ENCODE results near the gene DLG2. TPM values are rescaled to one million over a fixed set of nuclear protein-coding genes. Genes with fewer than 3 reads are reported as not detected.

The DLG2 gene
- total RNA-seq, 1 experiment from 2014 or later, result 17.5 TPM

- no peaks in the 10 kb centered on the region for H3K4me1 Mint-ChIP-seq
- H3K9me3 Mint-ChIP-seq, result no peaks in the 10 kb centered on the region
- ChIA-PET POLR2A (no interaction called here), CTCF (no interaction called here)
- H3K4me3 Mint-ChIP-seq, result no peak overlapping the region
- no peaks in the 10 kb centered on the region for H3K36me3 Mint-ChIP-seq
- no peak for ATAC-seq
- no peak for DNase-seq (ENCODE audit: low spot score)
- H3K27me3 Mint-ChIP-seq (ENCODE audit: low read depth), result no peaks in the 10 kb centered on the region
- no peak for TF ChIP-seq ZNF423 (CRISPR knock-in tag; IDR thresholded peaks at IDR 0.05)
- no peak for TF ChIP-seq ATF1 (CRISPR knock-in tag; IDR thresholded peaks at IDR 0.05)
- TF ChIP-seq GTF2I (CRISPR knock-in tag; conservative IDR thresholded peaks at IDR 0.05), result no peak
- no peak for TF ChIP-seq SMAD4 (CRISPR knock-in tag; IDR thresholded peaks at IDR 0.05)
- TF ChIP-seq, protein P1, sequence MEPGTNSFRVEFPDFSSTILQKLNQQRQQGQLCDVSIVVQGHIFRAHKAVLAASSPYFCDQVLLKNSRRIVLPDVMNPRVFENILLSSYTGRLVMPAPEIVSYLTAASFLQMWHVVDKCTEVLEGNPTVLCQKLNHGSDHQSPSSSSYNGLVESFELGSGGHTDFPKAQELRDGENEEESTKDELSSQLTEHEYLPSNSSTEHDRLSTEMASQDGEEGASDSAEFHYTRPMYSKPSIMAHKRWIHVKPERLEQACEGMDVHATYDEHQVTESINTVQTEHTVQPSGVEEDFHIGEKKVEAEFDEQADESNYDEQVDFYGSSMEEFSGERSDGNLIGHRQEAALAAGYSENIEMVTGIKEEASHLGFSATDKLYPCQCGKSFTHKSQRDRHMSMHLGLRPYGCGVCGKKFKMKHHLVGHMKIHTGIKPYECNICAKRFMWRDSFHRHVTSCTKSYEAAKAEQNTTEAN (CRISPR knock-in tag; IDR thresholded peaks at IDR 0.05), result no peak
- TF ChIP-seq TP53 (CRISPR knock-in tag; IDR thresholded peaks at IDR 0.05), result no peak
- TF ChIP-seq NR1H2 (CRISPR knock-in tag; IDR thresholded peaks at IDR 0.05), result no peak
- H3K27ac Mint-ChIP-seq, result no peak overlapping the region
These were observed 1408.8 kb downstream of the DLG2 start for GRCh38 chr11:84218318-84218717.

GRCh38 chr11:84215672-84216071 lies 1411.5 kb downstream of the DLG2 start:
- ChIA-PET CTCF (no interaction called here), POLR2A (no interaction called here)
- Mint-ChIP-seq H3K4me1 (no peaks in the 10 kb centered on the region), H3K27me3 (ENCODE audit: low read depth) (no peaks in the 10 kb centered on the region), H3K9me3 (no peaks in the 10 kb centered on the region), H3K27ac (no peak overlapping the region), H3K4me3 (no peak overlapping the region), H3K36me3 (no peaks in the 10 kb centered on the region)
- TF ChIP-seq ATF6 (CRISPR knock-in tag; IDR thresholded peaks at IDR 0.05), result no peak
- TF ChIP-seq NFE2L1 (CRISPR knock-in tag; IDR thresholded peaks at IDR 0.05), result no peak
- no peak for TF ChIP-seq GABPB1 (CRISPR knock-in tag; IDR thresholded peaks at IDR 0.05)
- TF ChIP-seq, protein P2, sequence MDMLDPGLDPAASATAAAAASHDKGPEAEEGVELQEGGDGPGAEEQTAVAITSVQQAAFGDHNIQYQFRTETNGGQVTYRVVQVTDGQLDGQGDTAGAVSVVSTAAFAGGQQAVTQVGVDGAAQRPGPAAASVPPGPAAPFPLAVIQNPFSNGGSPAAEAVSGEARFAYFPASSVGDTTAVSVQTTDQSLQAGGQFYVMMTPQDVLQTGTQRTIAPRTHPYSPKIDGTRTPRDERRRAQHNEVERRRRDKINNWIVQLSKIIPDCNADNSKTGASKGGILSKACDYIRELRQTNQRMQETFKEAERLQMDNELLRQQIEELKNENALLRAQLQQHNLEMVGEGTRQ (CRISPR knock-in tag; IDR thresholded peaks at IDR 0.05), result no peak
- no peak for TF ChIP-seq NFATC4 (CRISPR knock-in tag; IDR thresholded peaks at IDR 0.05)
- no peak for TF ChIP-seq ZNF317 (CRISPR knock-in tag; IDR thresholded peaks at IDR 0.05; ENCODE audit: borderline replicate concordance, low read depth)
- no peak for TF ChIP-seq NR3C1 (CRISPR knock-in tag; conservative IDR thresholded peaks at IDR 0.05; ENCODE audit: low read depth)
- TF ChIP-seq, protein P3, sequence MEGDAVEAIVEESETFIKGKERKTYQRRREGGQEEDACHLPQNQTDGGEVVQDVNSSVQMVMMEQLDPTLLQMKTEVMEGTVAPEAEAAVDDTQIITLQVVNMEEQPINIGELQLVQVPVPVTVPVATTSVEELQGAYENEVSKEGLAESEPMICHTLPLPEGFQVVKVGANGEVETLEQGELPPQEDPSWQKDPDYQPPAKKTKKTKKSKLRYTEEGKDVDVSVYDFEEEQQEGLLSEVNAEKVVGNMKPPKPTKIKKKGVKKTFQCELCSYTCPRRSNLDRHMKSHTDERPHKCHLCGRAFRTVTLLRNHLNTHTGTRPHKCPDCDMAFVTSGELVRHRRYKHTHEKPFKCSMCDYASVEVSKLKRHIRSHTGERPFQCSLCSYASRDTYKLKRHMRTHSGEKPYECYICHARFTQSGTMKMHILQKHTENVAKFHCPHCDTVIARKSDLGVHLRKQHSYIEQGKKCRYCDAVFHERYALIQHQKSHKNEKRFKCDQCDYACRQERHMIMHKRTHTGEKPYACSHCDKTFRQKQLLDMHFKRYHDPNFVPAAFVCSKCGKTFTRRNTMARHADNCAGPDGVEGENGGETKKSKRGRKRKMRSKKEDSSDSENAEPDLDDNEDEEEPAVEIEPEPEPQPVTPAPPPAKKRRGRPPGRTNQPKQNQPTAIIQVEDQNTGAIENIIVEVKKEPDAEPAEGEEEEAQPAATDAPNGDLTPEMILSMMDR (IDR thresholded peaks at IDR 0.05), result no peak
- no peak for ATAC-seq
- DNase-seq (ENCODE audit: low spot score), result no peak

DNA sequence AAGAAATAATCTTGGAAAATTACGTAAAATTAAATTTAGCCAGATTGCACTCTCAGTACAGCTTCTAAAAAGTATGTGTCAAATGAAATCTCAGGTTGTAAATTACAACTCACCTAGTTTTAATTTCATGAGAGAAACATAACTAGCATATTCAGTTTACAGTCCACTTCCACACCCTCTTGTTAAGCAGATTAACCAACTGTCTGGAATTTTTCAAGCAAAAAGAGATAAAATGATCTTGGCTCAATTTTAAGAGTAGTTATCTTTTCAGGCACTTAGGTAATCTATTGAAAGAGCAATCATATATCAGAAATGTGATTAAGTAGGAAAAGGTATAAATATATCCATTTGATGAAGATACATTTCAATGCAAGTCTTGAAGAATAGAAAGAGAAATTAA lies 1412.6 kb downstream of the DLG2 start:
- Mint-ChIP-seq H3K27me3 (ENCODE audit: low read depth) (no peaks in the 10 kb centered on the region), H3K27ac (no peak overlapping the region), H3K36me3 (no peaks in the 10 kb centered on the region), H3K4me1 (no peaks in the 10 kb centered on the region), H3K4me3 (no peak overlapping the region), H3K9me3 (no peaks in the 10 kb centered on the region)
- ChIA-PET CTCF (interaction anchor here (1.2 kb wide), 1 partner anchor 47 kb away, joined by 3 read pairs; no protein-coding TSS in a partner anchor), POLR2A (no interaction called here)
- DNase-seq (ENCODE audit: low spot score), result no peak
- ATAC-seq, result no peak
- no peak for TF ChIP-seq GABPB1 (CRISPR knock-in tag; IDR thresholded peaks at IDR 0.05)
- TF ChIP-seq TEAD1 (CRISPR knock-in tag; IDR thresholded peaks at IDR 0.05), result no peak
- TF ChIP-seq CREB1 (CRISPR knock-in tag; IDR thresholded peaks at IDR 0.05), result no peak
- no peak for TF ChIP-seq ATF3 (CRISPR knock-in tag; conservative IDR thresholded peaks at IDR 0.05)
- TF ChIP-seq ERG (CRISPR knock-in tag; IDR thresholded peaks at IDR 0.05), result no peak
- TF ChIP-seq EMX1 (CRISPR knock-in tag; IDR thresholded peaks at IDR 0.05), result no peak
- TF ChIP-seq, protein P4, sequence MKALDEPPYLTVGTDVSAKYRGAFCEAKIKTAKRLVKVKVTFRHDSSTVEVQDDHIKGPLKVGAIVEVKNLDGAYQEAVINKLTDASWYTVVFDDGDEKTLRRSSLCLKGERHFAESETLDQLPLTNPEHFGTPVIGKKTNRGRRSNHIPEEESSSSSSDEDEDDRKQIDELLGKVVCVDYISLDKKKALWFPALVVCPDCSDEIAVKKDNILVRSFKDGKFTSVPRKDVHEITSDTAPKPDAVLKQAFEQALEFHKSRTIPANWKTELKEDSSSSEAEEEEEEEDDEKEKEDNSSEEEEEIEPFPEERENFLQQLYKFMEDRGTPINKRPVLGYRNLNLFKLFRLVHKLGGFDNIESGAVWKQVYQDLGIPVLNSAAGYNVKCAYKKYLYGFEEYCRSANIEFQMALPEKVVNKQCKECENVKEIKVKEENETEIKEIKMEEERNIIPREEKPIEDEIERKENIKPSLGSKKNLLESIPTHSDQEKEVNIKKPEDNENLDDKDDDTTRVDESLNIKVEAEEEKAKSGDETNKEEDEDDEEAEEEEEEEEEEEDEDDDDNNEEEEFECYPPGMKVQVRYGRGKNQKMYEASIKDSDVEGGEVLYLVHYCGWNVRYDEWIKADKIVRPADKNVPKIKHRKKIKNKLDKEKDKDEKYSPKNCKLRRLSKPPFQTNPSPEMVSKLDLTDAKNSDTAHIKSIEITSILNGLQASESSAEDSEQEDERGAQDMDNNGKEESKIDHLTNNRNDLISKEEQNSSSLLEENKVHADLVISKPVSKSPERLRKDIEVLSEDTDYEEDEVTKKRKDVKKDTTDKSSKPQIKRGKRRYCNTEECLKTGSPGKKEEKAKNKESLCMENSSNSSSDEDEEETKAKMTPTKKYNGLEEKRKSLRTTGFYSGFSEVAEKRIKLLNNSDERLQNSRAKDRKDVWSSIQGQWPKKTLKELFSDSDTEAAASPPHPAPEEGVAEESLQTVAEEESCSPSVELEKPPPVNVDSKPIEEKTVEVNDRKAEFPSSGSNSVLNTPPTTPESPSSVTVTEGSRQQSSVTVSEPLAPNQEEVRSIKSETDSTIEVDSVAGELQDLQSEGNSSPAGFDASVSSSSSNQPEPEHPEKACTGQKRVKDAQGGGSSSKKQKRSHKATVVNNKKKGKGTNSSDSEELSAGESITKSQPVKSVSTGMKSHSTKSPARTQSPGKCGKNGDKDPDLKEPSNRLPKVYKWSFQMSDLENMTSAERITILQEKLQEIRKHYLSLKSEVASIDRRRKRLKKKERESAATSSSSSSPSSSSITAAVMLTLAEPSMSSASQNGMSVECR (CRISPR knock-in tag; IDR thresholded peaks at IDR 0.05; ENCODE audit: borderline replicate concordance), result no peak
- TF ChIP-seq RORB (CRISPR knock-in tag; IDR thresholded peaks at IDR 0.05), result no peak
- TF ChIP-seq ETV6 (CRISPR knock-in tag; IDR thresholded peaks at IDR 0.05), result no peak

All from WTC11 (cell line).